Neutrophil (primary cell): ENCODE measurements around the gene FUT9.

Source experiments
- H3K27ac ChIP-seq: fragments of 200-600 bp; sonication (generic); 2 replicates; pipeline ENCODE4 v1.5.1; 2016; ENCODE audit warnings: mild to moderate bottlenecking, moderate library complexity
- H3K27me3 ChIP-seq: fragments of 200-600 bp; sonication (generic); 2 replicates; pipeline ENCODE4 v1.6.0; 2016; ENCODE audit warnings: mild to moderate bottlenecking
- H3K36me3 ChIP-seq: fragments of 200-600 bp; sonication (generic); 2 replicates; pipeline ENCODE4 v1.5.1; 2017
- H3K4me1 ChIP-seq, 2 experiments: fragments of 200-600 bp in 1 of 2; sonication (generic) in 1 of 2; 1 replicate in 1 of 2; 2 replicates in 1 of 2; pipeline versions ENCODE4 v1.5.1 to v1.6.1; 2013 to 2016; ENCODE audit warnings: low read depth in 1 of 2, low read length in 1 of 2, mild to moderate bottlenecking in 1 of 2, moderate library complexity in 1 of 2; ENCODE audit not compliant: control insufficient read depth in 1 of 2, insufficient read depth in 1 of 2
- H3K4me3 ChIP-seq, 2 experiments: fragments of 200-600 bp in 1 of 2; sonication (generic) in 1 of 2; 1 replicate in 1 of 2; 2 replicates in 1 of 2; pipeline ENCODE4 v1.5.1; 2013 to 2016; ENCODE audit warnings: low read depth in 1 of 2, low read length in 1 of 2, mild to moderate bottlenecking in 1 of 2, moderate library complexity in 1 of 2
- H3K9me3 ChIP-seq: fragments of 200-600 bp; sonication (generic); 2 replicates; pipeline ENCODE4 v1.5.1; 2016
- CTCF ChIP-seq: fragments of 200-600 bp; sonication (generic); IDR thresholded peaks from 2 replicates; pipeline ENCODE4 v1.5.1; 2016; ENCODE audit warnings: antibody characterized with exemption

FUT9 gene

GRCh38 chr6:96164802-96165201 lies 149.0 kb downstream of the FUT9 start:
- H3K4me1 ChIP-seq: no peaks in the 10 kb centered on the region
- no peak for TF ChIP-seq CTCF

GRCh38 chr6:96171112-96171511 lies 155.3 kb downstream of the FUT9 start:
- no peaks in the 10 kb centered on the region for H3K36me3 ChIP-seq
- no peaks in the 10 kb centered on the region for H3K27me3 ChIP-seq
- no peak for TF ChIP-seq CTCF
- H3K9me3 ChIP-seq: no peaks in the 10 kb centered on the region
- H3K27ac ChIP-seq: no peak overlapping the region
- H3K4me1 ChIP-seq: no peaks in the 10 kb centered on the region
- H3K4me3 ChIP-seq: no peak overlapping the region

More at GRCh38 chr6:96164802-96165201, 149.0 kb downstream of the FUT9 start:
- H3K27me3 ChIP-seq: no peaks in the 10 kb centered on the region
- H3K27ac ChIP-seq: no peak overlapping the region
- H3K36me3 ChIP-seq: no peaks in the 10 kb centered on the region
- H3K4me3 ChIP-seq: no peak overlapping the region
- H3K9me3 ChIP-seq: no peaks in the 10 kb centered on the region

GRCh38 chr6:96184798-96185197 lies 169.0 kb downstream of the FUT9 start:
- Histone ChIP-seq H3K36me3 (no peaks in the 10 kb centered on the region), H3K27me3 (no peaks in the 10 kb centered on the region)
- no peak for TF ChIP-seq CTCF

DNA sequence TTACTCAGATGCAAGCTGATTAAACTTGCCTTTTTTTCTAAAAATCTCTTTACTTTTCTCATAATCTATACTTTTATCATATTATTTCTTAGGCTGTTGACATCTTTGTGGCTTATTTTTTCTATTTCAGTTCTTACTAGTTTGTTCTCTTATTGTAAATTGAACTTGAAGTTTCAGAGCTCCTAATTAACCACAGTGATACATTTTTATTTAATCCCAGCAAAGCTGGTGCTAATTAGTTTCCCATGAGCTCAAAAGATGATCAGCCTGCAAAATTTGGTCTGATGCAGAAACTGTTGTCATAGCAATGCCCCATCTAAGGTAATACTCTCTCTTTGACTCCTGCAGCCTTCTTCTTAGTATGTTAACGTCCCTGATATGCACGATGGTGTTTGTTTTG lies 170.3 kb downstream of the FUT9 start:
- Histone ChIP-seq H3K27ac (no peak overlapping the region), H3K27me3 (no peaks in the 10 kb centered on the region), H3K4me3 (no peak overlapping the region), H3K36me3 (no peaks in the 10 kb centered on the region), H3K9me3 (no peaks in the 10 kb centered on the region), H3K4me1 (no peaks in the 10 kb centered on the region)
- no peak for TF ChIP-seq CTCF

More at GRCh38 chr6:96184798-96185197, 169.0 kb downstream of the FUT9 start:
- H3K4me1 ChIP-seq: no peaks in the 10 kb centered on the region
- no peak overlapping the region for H3K4me3 ChIP-seq
- no peaks in the 10 kb centered on the region for H3K9me3 ChIP-seq
- H3K27ac ChIP-seq: no peak overlapping the region

GRCh38 chr6:96186516-96187195 lies 170.9 kb downstream of the FUT9 start:
- Histone ChIP-seq H3K9me3 (no peaks in the 10 kb centered on the region), H3K27ac (no peak overlapping the region), H3K27me3 (no peaks in the 10 kb centered on the region), H3K4me3 (no peak overlapping the region), H3K4me1 (no peaks in the 10 kb centered on the region), H3K36me3 (no peaks in the 10 kb centered on the region)
- no peak for TF ChIP-seq CTCF
